Head of caudate nucleus (tissue), 42 donors: ENCODE results near the gene CCSER2.
A peak's percentile ranks its signal among the peaks of the same experiment; 100 is the strongest.
"Not testable (repeated sequence)": the region's sequence is repeated elsewhere in the genome, so short reads cannot be mapped to it uniquely, and the experiment has no call there.

Experiments used
- DNase-seq, 42 donors: peaks; one replicate each; pipeline versions ENCODE4 v3.0.0 to v3.0.0-alpha.2; 2020 to 2021; ENCODE audit warnings: mixed read lengths in 7 of 42
- intact Hi-C: fragments of 100-400 bp; cut with DNase I; formaldehyde crosslinking; loops from one replicate; pipeline ENCODE4 v1.15.0; 2022

The CCSER2 gene

GRCh38 chr10:84341983-84342382 lies 13.6 kb downstream of the CCSER2 start:
- intact Hi-C loops, result no loop called here
- no peak for DNase-seq

DNA sequence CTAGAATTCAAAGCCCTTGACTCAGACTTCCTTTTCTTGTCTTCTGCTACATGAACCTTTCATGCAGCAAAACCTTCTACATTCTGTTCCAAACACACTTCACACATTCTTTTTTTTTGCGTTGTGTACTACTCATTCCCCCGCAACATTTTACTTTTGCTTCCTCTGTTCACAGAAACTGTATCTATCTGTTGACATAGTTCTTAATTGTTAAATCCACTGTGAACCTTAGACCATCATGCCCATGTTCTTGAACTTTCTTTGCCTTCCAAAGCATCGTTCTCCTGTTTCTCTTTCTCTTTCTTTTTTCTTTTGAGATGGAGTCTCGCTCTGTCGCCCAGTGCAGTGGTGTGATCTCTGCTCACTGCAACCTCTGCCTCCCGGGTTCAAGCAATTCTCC lies 14.2 kb downstream of the CCSER2 start:
- intact Hi-C loops, result no loop called here
- DNase-seq, result no peak

GRCh38 chr10:84343831-84344230 lies 15.4 kb downstream of the CCSER2 start:
- DNase-seq, result no peak
- intact Hi-C loops, result no loop called here

DNA sequence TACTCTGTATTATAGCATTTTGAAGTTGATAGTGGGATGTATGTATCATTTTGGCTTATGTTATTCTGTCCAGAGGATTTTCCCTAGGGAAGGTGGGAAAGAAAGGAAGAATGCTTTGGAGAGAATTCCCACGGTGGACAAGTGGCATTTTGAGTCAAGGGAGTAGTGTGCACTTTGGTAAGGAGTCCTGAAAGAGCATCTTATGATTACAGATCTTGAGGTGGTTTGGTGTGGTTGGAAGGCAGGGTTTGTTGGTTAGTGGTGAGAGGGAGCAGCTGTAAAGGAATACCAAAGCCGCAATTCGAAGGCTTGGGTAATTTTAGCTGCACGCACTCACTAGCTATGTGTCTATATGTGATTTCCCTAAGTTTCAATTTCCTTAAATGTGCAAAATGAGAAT lies 16.1 kb downstream of the CCSER2 start:
- DNase-seq, result no peak
- intact Hi-C loops, result no loop called here

DNA sequence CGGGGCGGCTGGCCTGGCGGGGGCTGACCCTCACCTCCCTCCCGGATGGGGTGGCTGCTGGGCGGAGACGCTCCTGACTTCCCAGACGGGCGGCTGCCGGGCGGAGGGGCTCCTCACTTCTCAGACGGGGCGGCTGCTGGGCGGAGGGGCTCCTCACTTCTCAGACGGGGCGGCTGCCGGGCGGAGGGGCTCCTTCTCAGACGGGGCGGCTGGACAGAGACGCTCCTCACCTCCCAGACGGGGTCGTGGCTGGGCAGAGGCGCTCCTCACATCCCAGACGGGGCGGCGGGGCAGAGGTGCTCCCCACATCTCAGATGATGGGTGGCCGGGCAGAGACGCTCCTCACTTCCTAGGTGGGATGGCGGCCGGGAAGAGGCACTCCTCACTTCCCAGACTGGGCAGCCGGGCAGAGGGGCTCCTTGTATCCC lies 19.2 kb downstream of the CCSER2 start:
- DNase-seq, intact Hi-C loops: not testable (repeated sequence)

DNA sequence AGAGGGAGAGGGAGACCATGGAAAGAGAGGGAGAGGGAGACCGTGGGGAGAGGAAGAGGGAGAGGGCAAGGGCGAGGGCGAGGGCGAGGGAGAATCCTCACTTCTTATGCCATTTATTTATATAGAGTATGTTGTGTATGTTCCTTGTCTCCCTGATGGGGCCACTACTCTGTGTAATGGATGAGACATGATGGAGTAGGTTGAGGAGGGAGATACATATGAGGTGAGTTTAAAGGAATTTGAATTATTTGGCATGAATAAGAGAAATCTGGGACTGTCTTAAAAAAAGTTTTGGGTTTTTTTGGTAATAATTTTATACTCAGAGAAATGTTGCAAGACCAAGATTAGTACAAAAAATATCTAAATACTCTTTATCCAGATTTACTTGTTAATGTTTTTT lies 20.1 kb downstream of the CCSER2 start:
- intact Hi-C loops, result no loop called here
- no peak for DNase-seq

- DNase-seq, result no peak
- intact Hi-C loops, result no loop called here
Observed at GRCh38 chr10:84348860-84349259, 20.5 kb downstream of the CCSER2 start.

- peak; percentile 38 to 88 (median 70) for DNase-seq
- intact Hi-C loops, result no loop called here
Observed at GRCh38 chr10:84352251-84352842, 24.0 kb downstream of the CCSER2 start.

DNA sequence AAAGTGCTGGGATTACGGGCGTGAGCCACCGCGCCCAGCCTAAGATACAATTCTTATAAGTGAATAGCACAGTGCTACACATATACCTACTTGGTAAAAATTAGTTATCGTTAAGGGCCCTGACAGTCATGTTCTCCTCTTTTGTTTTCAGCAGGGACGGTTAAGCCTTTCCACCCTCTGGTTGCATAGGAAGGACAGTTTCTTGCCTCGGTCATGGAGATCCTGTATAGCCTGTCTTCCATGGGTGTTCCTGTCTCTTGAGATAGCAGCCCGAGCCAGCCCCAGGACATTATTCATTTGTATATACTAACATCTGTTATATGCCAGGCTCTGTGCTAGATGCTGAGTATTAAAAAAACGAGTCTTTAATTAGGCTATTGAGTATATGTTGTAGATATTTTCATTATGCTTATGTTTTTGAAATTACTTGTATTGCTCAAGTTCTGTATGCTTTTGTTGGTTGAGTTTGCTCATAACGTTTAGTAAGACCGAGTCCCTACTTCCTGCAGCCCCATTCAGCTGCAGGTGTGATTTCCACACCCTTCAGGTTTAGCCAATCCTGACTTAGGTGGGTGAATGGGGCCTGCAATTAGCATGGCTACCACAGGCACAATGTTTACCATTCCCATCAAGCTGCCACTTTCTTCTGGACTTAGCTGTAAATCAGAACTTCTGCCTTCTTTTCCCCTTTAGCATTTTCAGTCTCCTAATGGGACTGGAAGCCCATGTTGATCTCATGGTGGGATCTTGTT lies 24.8 kb downstream of the CCSER2 start:
- intact Hi-C loops, result no loop called here

GRCh38 chr10:84354623-84355022 lies 26.2 kb downstream of the CCSER2 start:
- no peak for DNase-seq

More for the DNA sequence above, 24.8 kb downstream of the CCSER2 start:
- no peak for DNase-seq

GRCh38 chr10:84355106-84355505 lies 26.7 kb downstream of the CCSER2 start:
- DNase-seq, result no peak
- intact Hi-C loops, result loop anchor here (5.0 kb wide), 1 partner anchor 187 kb away; no protein-coding TSS in a partner anchor

More at GRCh38 chr10:84354623-84355022, 26.2 kb downstream of the CCSER2 start:
- intact Hi-C loops, result loop anchor here (5.0 kb wide), 1 partner anchor 188 kb away; no protein-coding TSS in a partner anchor

DNA sequence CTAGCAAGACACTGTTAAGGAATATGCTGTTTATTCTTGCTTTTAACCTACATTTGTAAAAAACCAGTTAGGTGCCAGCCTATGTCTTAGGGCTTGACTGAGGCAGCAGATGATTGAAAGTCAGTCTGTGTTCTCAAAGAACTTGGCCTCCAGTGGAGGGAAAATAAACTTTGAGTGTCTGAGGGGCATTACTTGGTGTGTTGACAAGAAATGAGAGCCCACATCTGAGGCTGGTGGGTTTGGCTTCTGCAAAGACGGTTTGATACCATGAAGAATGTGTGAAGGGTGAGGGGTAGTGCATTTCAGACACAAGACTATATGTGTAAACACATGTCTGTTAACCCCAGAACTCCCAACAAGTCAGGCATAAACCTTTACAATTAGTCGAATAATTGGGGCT lies 28.5 kb downstream of the CCSER2 start:
- no peak for DNase-seq
- intact Hi-C loops, result loop anchor here (5.0 kb wide), 1 partner anchor 185 kb away; no protein-coding TSS in a partner anchor

DNA sequence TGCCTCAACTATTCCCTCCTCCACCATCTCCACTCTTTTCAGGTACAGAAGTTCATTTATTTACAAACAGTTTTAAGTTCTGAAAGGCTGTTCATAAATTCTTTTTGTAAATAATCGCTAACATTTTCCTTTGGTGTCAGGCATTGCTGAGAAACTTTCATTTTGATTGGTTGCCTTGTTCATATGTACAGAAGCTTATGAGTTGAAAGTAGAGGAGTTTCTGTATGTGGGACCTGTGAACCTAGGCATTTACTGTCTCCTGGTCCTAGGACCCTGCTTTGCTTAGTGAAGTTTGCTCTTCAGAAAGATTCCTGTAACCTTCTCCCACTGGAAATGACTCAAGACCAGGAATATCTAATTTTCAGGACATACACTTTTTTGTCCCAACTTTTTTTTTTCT lies 30.4 kb downstream of the CCSER2 start:
- DNase-seq, result no peak
- intact Hi-C loops, result loop anchor here (5.0 kb wide), 1 partner anchor 184 kb away; no protein-coding TSS in a partner anchor

DNA sequence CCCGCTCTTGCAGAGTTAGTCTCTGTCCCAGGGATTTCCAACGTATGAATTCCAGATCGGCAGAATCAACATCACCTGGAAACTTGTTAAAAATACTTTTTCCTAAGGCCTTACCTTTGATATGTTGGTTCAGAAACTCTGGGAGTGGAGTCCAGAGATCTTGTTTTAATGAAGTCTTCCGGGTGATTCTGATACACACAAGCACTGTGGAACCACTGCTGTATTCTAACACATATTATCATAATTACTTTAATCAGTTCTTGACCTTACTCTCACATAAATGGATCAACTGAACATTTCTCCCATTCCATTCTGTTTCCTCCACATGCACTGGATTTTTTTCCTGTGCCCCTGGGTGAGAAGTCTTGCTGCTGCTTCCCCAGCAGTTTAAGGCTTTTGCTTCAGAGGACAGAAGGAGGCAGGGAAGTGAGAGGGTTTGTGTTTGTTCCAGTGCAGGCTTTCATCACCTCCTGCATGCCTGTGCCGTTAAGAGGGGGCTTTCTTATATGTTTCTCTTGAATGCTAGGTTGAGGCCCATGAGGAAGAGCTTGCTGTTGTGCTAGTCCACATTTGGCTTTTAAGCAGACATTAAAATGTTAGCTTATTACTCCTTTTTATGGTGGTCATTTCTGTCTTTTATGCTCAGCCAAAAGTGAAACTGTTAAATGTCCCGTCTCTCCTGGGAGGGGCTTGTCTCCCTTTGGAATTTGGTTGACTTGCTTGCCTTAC lies 32.4 kb downstream of the CCSER2 start:
- intact Hi-C loops, result no loop called here
- DNase-seq, result no peak

- intact Hi-C loops, result no loop called here
- DNase-seq, result no peak
Observed at GRCh38 chr10:84365335-84365881, 37.0 kb downstream of the CCSER2 start.

DNA sequence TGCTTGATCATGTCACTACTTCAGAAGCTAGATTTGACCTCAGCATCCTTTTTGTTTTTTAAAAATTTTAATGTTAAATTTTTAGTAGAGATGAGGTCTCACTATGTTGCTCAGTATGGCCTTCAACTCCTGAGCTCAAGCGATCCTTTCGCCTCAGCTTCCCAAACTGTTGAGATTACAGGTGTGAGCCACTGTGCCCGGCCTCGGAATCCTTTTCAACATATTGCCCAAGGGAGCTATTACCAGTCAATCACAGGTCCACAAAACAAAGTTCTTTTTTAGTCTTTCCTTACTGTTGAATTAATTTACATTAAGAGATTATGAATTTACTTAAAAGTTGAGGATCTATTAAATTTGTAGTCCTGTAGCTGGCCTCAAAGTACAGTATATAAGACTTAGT lies 37.7 kb downstream of the CCSER2 start:
- DNase-seq, result no peak
- intact Hi-C loops, result no loop called here

DNA sequence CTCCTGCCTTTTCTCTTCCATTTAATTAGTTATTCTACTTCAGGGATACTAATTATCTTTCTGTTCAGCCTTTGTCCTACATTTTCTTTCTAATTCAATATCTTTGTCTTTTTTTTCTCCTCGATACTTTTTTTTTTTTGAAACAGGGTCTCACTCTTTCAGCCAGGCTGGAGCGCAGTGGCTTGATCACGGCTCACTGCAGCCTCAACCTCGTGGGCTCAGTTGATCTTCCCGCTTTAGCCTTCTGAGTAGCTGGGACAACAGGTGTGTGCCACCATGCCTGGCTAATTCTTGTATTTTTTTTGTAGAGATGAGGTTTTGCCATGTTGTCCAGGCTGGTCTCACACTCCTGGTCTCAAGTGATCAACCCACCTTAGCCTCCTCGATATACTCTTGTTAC lies 38.9 kb downstream of the CCSER2 start:
- no peak for DNase-seq
- intact Hi-C loops, result no loop called here

GRCh38 chr10:84368828-84369227 lies 40.4 kb downstream of the CCSER2 start:
- no peak for DNase-seq
- intact Hi-C loops, result no loop called here

DNA sequence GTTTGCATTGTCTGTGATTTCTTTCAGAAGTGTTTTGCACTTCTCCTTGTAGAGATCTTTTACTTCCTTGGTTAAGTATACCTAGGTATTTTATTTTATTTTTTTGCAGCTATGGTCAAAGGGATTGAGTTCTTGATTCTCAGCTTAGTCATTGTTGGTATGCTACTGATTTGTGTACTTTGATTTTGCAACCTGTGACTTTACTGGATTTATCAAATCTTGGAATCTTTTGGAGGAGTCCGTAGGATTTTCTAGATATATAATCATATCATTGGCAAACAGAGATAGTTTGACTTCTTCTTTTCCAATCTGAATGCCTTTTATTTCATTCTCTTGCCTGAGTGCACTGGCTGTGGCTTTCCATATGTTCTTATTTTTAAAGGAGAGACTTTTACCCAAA lies 41.9 kb downstream of the CCSER2 start:
- DNase-seq, result no peak
- intact Hi-C loops, result loop anchor here (5.0 kb wide), 1 partner anchor 167 kb away; no protein-coding TSS in a partner anchor

GRCh38 chr10:84371944-84372343 lies 43.6 kb downstream of the CCSER2 start:
- intact Hi-C loops, result loop anchor here (5.0 kb wide), 1 partner anchor 165 kb away; no protein-coding TSS in a partner anchor

More at GRCh38 chr10:84371944-84372343, 43.6 kb downstream of the CCSER2 start:
- no peak for DNase-seq
